GM12878 (cell line): ENCODE data around the gene PRR13.

Experiments used
- ELK1 ChIP-seq: IDR thresholded peaks from 2 replicates; pipeline ENCODE4 v1.6.1; 2012; ENCODE audit warnings: low read depth, low read length, improper control_type of control experiment
- MYC ChIP-seq: IDR thresholded peaks from 2 replicates; pipeline ENCODE4 v1.6.1; 2011; ENCODE audit warnings: mild to moderate bottlenecking, low read length, moderate library complexity, inconsistent platforms; ENCODE audit not compliant: insufficient read depth, insufficient replicate concordance, insufficient read length, severe bottlenecking
- NR2C2 ChIP-seq: IDR thresholded peaks from 2 replicates; pipeline ENCODE4 v1.6.1; 2011; ENCODE audit warnings: borderline replicate concordance, low read depth; ENCODE audit not compliant: control insufficient read depth, insufficient read length
- POLR2A ChIP-seq: IDR thresholded peaks from 2 replicates; pipeline ENCODE4 v1.6.1; 2011; ENCODE audit warnings: low read depth, mild to moderate bottlenecking, low read length
- PRDM15 ChIP-seq: fragments of 450-650 bp; formaldehyde crosslinking; IDR thresholded peaks from 2 replicates; pipeline ENCODE4 v1.4.0; 2020; ENCODE audit warnings: mild to moderate bottlenecking, moderate library complexity

GRCh38 chr12:53399896-53400295 is 41.6 kb upstream of the PRR13 start:
- no peak for TF ChIP-seq NR2C2
- TF ChIP-seq POLR2A, result no peak
- no peak for TF ChIP-seq PRDM15 (CRISPR knock-in tag)
- no peak for TF ChIP-seq MYC
- no peak for TF ChIP-seq ELK1
